Mesendoderm (in vitro differentiated cells): ENCODE data around the gene MTURN.
"Not testable (repeated sequence)": the region's sequence is repeated elsewhere in the genome, so short reads cannot be mapped to it uniquely, and the experiment has no call there.

Source experiments
- DNase-seq: peaks from one replicate; pipeline ENCODE4 v3.0.0; 2013
- H2AK5ac ChIP-seq: 2 replicates; pipeline ENCODE4 v1.6.1; 2013; ENCODE audit warnings: low read length, inconsistent platforms
- H2BK120ac ChIP-seq: 2 replicates; pipeline ENCODE4 v1.6.1; 2013; ENCODE audit warnings: low read depth, mild to moderate bottlenecking, low read length, moderate library complexity, mixed read lengths
- H2BK15ac ChIP-seq: replicated peaks from 2 replicates; pipeline ENCODE4 v1.6.1; 2013; ENCODE audit warnings: low read depth, mild to moderate bottlenecking, moderate library complexity
- H2BK5ac ChIP-seq: 2 replicates; pipeline ENCODE4 v1.6.1; 2013; ENCODE audit warnings: low read length, inconsistent platforms
- H3K18ac ChIP-seq: 2 replicates; pipeline ENCODE4 v1.6.1; 2013; ENCODE audit warnings: mild to moderate bottlenecking, low read length, mixed read lengths
- H3K23ac ChIP-seq: one replicate; pipeline ENCODE4 v1.6.1; 2013; ENCODE audit warnings: low read length
- H3K27ac ChIP-seq: 2 replicates; pipeline ENCODE4 v1.5.1; 2013; ENCODE audit warnings: low read depth, mild to moderate bottlenecking, inconsistent platforms, low read length, moderate library complexity
- H3K27me3 ChIP-seq: 2 replicates; pipeline ENCODE4 v1.6.1; 2013; ENCODE audit warnings: low read length, control low read depth, mild to moderate bottlenecking, inconsistent platforms; ENCODE audit not compliant: insufficient read depth, poor library complexity
- H3K36me3 ChIP-seq: 2 replicates; pipeline ENCODE4 v1.6.1; 2013; ENCODE audit warnings: low read length, inconsistent platforms; ENCODE audit not compliant: control insufficient read depth, insufficient read depth
- H3K4ac ChIP-seq: one replicate; pipeline ENCODE4 v1.6.1; 2013; ENCODE audit warnings: low read depth, mild to moderate bottlenecking, low read length, moderate library complexity
- H3K4me1 ChIP-seq: 2 replicates; pipeline ENCODE4 v1.6.1; 2013; ENCODE audit warnings: low read depth, low read length, inconsistent platforms; ENCODE audit not compliant: control insufficient read depth
- H3K4me2 ChIP-seq: 2 replicates; pipeline ENCODE4 v1.6.1; 2013; ENCODE audit warnings: low read length
- H3K4me3 ChIP-seq: 2 replicates; pipeline ENCODE4 v1.5.1; 2013; ENCODE audit warnings: mild to moderate bottlenecking, low read length
- H3K56ac ChIP-seq: one replicate; pipeline ENCODE4 v1.6.1; 2013; ENCODE audit warnings: low read length
- H3K79me1 ChIP-seq: 2 replicates; pipeline ENCODE4 v1.6.1; 2013; ENCODE audit warnings: low read length, inconsistent platforms
- H3K79me2 ChIP-seq: 2 replicates; pipeline ENCODE4 v1.6.1; 2013; ENCODE audit warnings: mild to moderate bottlenecking, low read length; ENCODE audit not compliant: control insufficient read depth, insufficient read depth
- H3K9ac ChIP-seq: 2 replicates; pipeline ENCODE4 v1.6.1; 2013; ENCODE audit warnings: low read length, inconsistent platforms
- H4K5ac ChIP-seq: one replicate; pipeline ENCODE4 v1.6.1; 2013; ENCODE audit warnings: low read length
- H4K8ac ChIP-seq: one replicate; pipeline ENCODE4 v1.6.1; 2013; ENCODE audit warnings: low read depth, mild to moderate bottlenecking, control low read depth, low read length, moderate library complexity
- WGBS: extraction: QIAGEN DNeasy Blood & Tissue Kit; methylation state at CpG from one replicate; pipeline ENCODE4 v1.1.7; 2013; ENCODE audit warnings: low lambda C conversion rate, missing lambda C conversion rate; ENCODE audit not compliant: insufficient coverage; ENCODE audit errors: extremely low coverage; 5-methylcytosine and 5-hydroxymethylcytosine counted together

MTURN gene

DNA sequence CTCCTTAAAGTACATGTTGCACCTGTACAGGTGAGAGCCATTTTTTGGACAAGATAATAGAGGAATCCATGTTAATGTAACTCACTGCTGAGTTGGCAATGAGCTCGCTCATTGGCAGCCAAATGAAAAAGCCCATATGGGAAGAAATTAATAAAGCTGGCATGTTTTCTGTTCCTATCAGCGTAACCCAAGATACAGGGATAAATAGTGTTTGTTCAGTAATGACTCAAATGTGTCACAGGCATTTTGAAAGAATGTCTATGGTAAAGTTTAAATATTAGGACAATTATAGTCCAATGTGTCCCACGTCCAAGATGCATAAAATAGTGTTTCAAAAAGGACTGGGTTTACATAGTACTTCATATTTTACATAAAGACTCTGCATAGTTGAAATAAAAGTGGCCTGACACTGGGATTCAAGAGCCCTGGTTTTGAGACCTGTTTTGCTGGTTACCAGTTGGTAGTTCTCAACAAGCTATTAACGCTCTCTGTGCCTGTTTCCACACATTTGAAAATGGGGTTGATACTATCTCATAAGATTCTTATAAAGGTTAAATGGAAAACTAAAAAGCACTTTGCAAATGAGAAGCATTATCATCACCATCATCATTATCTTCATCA, 49.1 kb downstream of the MTURN start:
- Histone ChIP-seq H2BK120ac (no peak overlapping the region), H3K79me1 (no peaks in the 10 kb centered on the region), H3K36me3 (no peaks in the 10 kb centered on the region), H4K5ac (no peak overlapping the region), H3K4ac (no peak overlapping the region), H3K18ac (no peak overlapping the region), H2BK5ac (no peak overlapping the region), H2BK15ac (no peak overlapping the region), H4K8ac (no peak overlapping the region), H3K79me2 (no peaks in the 10 kb centered on the region), H2AK5ac (no peak overlapping the region), H3K4me3 (no peak overlapping the region), H3K23ac (no peak overlapping the region), H3K27ac (no peak overlapping the region), H3K9ac (no peak overlapping the region), H3K4me1 (no peaks in the 10 kb centered on the region), H3K4me2 (no peak overlapping the region), H3K27me3 (no peaks in the 10 kb centered on the region), H3K56ac (no peak overlapping the region)
- WGBS, result no CpG with 5 or more reads among the region's 4 CpGs
- DNase-seq, result no peak

DNA sequence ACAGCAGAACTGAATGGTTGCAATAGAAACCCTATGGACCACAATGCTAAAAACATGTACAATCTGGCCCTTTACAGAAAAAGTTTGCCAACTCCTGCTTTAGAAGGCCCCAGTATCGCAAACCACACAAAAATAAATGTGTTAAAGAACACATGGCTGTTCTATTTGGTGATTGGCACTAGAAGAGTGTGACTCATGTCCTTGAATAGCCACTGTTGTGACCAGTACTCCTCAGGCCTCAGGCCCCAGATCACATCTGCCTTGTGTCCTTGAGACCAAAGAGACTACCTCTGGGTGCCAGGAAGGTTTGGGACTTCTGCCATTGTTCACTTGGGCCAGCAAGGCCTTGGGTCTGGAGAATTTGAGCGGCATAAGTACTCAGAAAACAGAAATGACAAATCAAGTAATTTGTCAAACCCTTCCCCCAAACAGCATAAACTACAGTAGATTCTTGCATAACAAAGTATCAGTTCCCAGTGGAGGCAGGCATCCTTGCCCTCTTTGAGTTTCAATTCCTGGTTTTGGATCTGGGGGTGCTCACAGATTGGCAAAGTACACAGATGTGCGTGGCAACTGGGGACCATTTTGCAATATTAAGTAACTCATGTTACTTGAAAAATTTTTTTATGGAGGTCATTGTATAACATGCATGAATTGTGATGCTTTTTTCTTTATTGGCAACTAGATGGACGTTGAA, 50.2 kb downstream of the MTURN start:
- H3K27me3 ChIP-seq, result no peaks in the 10 kb centered on the region
- no peak overlapping the region for H3K9ac ChIP-seq
- no peak overlapping the region for H4K5ac ChIP-seq
- no peaks in the 10 kb centered on the region for H3K36me3 ChIP-seq
- H3K18ac ChIP-seq, result no peak overlapping the region
- no peaks in the 10 kb centered on the region for H3K4me1 ChIP-seq
- H3K4me2 ChIP-seq, result no peak overlapping the region
- H2BK15ac ChIP-seq, result no peak overlapping the region
- H3K4me3 ChIP-seq, result no peak overlapping the region
- no peak overlapping the region for H3K56ac ChIP-seq
- no peak overlapping the region for H2BK120ac ChIP-seq
- no peaks in the 10 kb centered on the region for H3K79me2 ChIP-seq
- no CpG with 5 or more reads among the region's 4 CpGs for WGBS
- no peak for DNase-seq
- no peaks in the 10 kb centered on the region for H3K79me1 ChIP-seq
- H3K27ac ChIP-seq, result no peak overlapping the region
- no peak overlapping the region for H4K8ac ChIP-seq
- no peak overlapping the region for H3K23ac ChIP-seq
- H3K4ac ChIP-seq, result no peak overlapping the region
- no peak overlapping the region for H2BK5ac ChIP-seq
- no peak overlapping the region for H2AK5ac ChIP-seq

DNA sequence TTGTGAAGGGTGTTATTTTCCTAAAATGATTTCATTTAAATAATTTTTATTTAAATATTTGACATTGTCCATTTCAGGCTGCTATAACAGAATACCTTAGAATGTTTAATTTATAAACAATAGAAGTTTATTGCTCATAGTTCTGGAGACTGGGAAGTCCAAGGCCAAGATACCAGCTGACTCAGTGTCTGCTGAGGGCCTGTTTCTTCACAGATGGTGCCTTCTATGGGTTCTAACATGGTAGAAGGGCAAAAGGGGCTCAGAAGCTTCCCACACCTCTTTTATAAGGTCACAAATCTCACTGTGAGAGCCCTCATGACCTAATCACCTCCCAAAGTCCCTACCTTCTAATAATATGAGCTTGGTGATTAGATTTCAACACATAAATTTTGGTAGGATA, 50.7 kb downstream of the MTURN start:
- Histone ChIP-seq H3K27me3 (no peaks in the 10 kb centered on the region), H2BK15ac (no peak overlapping the region), H3K79me2 (no peaks in the 10 kb centered on the region), H3K36me3 (no peaks in the 10 kb centered on the region), H3K18ac (no peak overlapping the region), H3K79me1 (no peaks in the 10 kb centered on the region), H3K4me1 (no peaks in the 10 kb centered on the region), H3K56ac (no peak overlapping the region), H4K8ac (no peak overlapping the region), H3K27ac (no peak overlapping the region), H3K4me2 (no peak overlapping the region), H2BK120ac (no peak overlapping the region), H4K5ac (no peak overlapping the region), H2BK5ac (no peak overlapping the region), H3K4ac (no peak overlapping the region), H3K23ac (no peak overlapping the region), H2AK5ac (no peak overlapping the region), H3K4me3 (no peak overlapping the region), H3K9ac (no peak overlapping the region)
- no peak for DNase-seq

DNA sequence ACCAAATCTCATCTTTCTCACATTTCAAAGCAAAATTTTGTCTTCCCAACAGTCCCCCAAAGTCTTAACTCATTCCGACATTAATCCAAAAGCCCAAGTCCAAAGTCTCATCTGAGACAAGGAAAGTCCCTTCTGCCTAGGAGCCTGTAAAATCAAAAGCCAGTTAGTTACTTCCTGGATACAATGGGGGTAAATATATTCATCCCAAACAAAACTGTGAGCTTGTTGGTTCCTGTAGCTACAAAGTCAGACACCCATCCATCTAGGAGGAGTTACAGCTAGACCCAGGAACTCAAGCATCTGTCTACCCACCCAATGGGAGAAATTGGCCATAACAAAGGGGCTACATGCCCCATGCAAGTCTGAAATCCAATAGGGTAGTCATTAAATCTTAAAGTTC, 51.9 kb downstream of the MTURN start:
- no peak overlapping the region for H3K56ac ChIP-seq
- no peak overlapping the region for H3K4ac ChIP-seq
- H3K4me3 ChIP-seq, result no peak overlapping the region
- H4K8ac ChIP-seq, result no peak overlapping the region
- H2BK15ac ChIP-seq, result no peak overlapping the region
- no peak overlapping the region for H3K9ac ChIP-seq
- H3K79me1 ChIP-seq, result no peaks in the 10 kb centered on the region
- no peak overlapping the region for H2AK5ac ChIP-seq
- H3K4me1 ChIP-seq, result no peaks in the 10 kb centered on the region
- H3K27ac ChIP-seq, result no peak overlapping the region
- no CpG with 5 or more reads among the region's 1 CpG for WGBS
- no peaks in the 10 kb centered on the region for H3K36me3 ChIP-seq
- H3K23ac ChIP-seq, result no peak overlapping the region
- H3K79me2 ChIP-seq, result no peaks in the 10 kb centered on the region
- no peak overlapping the region for H4K5ac ChIP-seq
- H3K27me3 ChIP-seq, result no peaks in the 10 kb centered on the region
- H3K18ac ChIP-seq, result no peak overlapping the region
- no peak overlapping the region for H3K4me2 ChIP-seq
- DNase-seq, result no peak
- no peak overlapping the region for H2BK120ac ChIP-seq
- H2BK5ac ChIP-seq, result no peak overlapping the region

DNA sequence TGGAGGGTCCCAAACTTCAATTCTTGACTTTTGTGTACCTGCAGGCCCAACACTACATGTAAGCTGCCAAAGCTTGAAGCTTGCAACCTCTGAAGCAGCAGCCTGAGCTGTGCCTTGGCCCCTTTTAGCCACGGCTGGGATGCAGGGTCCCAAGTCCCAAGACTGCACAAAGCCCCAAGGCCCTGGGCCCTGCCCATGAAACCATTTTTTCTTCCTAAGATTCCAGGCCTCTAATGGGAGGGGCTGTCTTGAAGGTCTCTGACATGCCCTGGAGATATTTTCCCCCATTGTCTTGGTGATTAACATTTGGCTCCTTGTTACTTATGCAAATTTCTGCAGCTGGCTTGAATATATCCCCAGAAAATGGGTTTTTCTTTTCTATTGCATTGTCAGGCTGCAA, 52.7 kb downstream of the MTURN start:
- Histone ChIP-seq H4K5ac (no peak overlapping the region), H3K4me1 (no peaks in the 10 kb centered on the region), H3K27me3 (no peaks in the 10 kb centered on the region), H3K18ac (no peak overlapping the region), H3K4me3 (no peak overlapping the region), H4K8ac (no peak overlapping the region), H2BK15ac (no peak overlapping the region), H2BK5ac (no peak overlapping the region), H3K4me2 (no peak overlapping the region), H3K9ac (no peak overlapping the region), H3K23ac (no peak overlapping the region), H3K79me2 (no peaks in the 10 kb centered on the region), H3K4ac (no peak overlapping the region), H3K79me1 (no peaks in the 10 kb centered on the region), H2AK5ac (no peak overlapping the region), H2BK120ac (no peak overlapping the region), H3K36me3 (no peaks in the 10 kb centered on the region), H3K56ac (no peak overlapping the region), H3K27ac (no peak overlapping the region)
- no peak for DNase-seq
- no CpG with 5 or more reads among the region's 1 CpG for WGBS

DNA sequence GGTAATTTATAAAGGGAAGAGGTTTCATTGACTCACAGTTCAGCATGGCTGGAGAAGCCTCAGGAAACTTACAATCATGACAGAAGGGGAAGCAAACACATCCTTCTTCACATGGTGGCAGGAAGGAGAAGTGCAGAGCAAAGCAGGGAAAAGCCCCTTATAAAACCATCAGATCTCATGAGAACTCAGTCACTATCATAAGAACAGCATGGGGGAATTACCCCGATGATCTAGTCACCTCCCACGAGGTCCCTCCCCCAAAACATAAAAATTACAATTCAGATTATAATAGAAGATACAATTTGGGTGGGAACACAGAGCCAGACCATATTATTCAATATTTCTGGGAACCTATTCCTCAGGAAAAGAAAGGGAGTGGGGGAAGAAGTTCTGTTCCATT, 53.6 kb downstream of the MTURN start:
- not testable (repeated sequence) for H2AK5ac ChIP-seq, H3K4me2 ChIP-seq, H3K56ac ChIP-seq, DNase-seq, H3K27me3 ChIP-seq, H4K8ac ChIP-seq, H3K18ac ChIP-seq, H3K23ac ChIP-seq, H3K27ac ChIP-seq, H2BK120ac ChIP-seq, H3K79me2 ChIP-seq, H3K4me3 ChIP-seq, H4K5ac ChIP-seq, H3K9ac ChIP-seq, H2BK5ac ChIP-seq, H3K79me1 ChIP-seq, H2BK15ac ChIP-seq, H3K36me3 ChIP-seq, H3K4me1 ChIP-seq, H3K4ac ChIP-seq
- no CpG with 5 or more reads among the region's 2 CpGs for WGBS
